WTC11 (cell line): Measurements from ENCODE around the gene ACADVL. TPM values are rescaled to one million over a fixed set of nuclear protein-coding genes. Genes with fewer than 3 reads are reported as not detected.

Experiments used
- ATAC-seq: fragments of 200-7000 bp; cut with Tn5 transposase; 2 replicates; pipeline ENCODE4 v1.10.0; 2021; ENCODE audit warnings: mild to moderate bottlenecking, moderate library complexity
- Bru-seq: library from RNA; stranded (reverse); fragments of 400-500 nt; gene quantifications from one replicate; lab custom pipeline; 2021; lab: Mats Ljungman, UMichigan
- CTCF ChIA-PET: fragments of 300-600 bp; sonication (Branson Sonifier 250); formaldehyde crosslinking; loops from one replicate; lab custom pipeline; 2021; ENCODE audit warnings: antibody characterized with exemption; lab: Charles Lee
- POLR2A ChIA-PET: fragments of 350-600 bp; sonication (Branson Sonifier 250); formaldehyde crosslinking; loops from one replicate; lab custom pipeline; 2021; ENCODE audit warnings: antibody characterized with exemption; lab: Charles Lee
- DNase-seq: peaks from one replicate; pipeline ENCODE4 v3.0.0; 2021; ENCODE audit warnings: low spot score
- H3K27ac Mint-ChIP-seq: 2 replicates; pipeline ENCODE4 v1.8.0; 2021; ENCODE audit warnings: mixed read lengths
- H3K27me3 Mint-ChIP-seq: 2 replicates; pipeline ENCODE4 v1.8.0; 2021; ENCODE audit warnings: low read depth, mild to moderate bottlenecking, moderate library complexity, mixed read lengths
- H3K36me3 Mint-ChIP-seq: 2 replicates; pipeline ENCODE4 v1.8.0; 2021; ENCODE audit warnings: mixed read lengths
- H3K4me1 Mint-ChIP-seq: 2 replicates; pipeline ENCODE4 v1.8.0; 2022; ENCODE audit warnings: mixed read lengths
- H3K4me3 Mint-ChIP-seq: 2 replicates; pipeline ENCODE4 v1.8.0; 2021; ENCODE audit warnings: mild to moderate bottlenecking, moderate library complexity, mixed read lengths
- H3K9me3 Mint-ChIP-seq: 2 replicates; pipeline ENCODE4 v1.8.0; 2021; ENCODE audit warnings: mixed read lengths
- CREB1 ChIP-seq: sonication (generic); formaldehyde crosslinking; IDR thresholded peaks from 2 replicates; pipeline ENCODE4 v1.8.0; 2023; ENCODE audit warnings: mild to moderate bottlenecking, missing genetic modification reagents
- CREM ChIP-seq: sonication (generic); formaldehyde crosslinking; IDR thresholded peaks from 2 replicates; pipeline ENCODE4 v1.8.1; 2022; ENCODE audit warnings: mild to moderate bottlenecking, missing genetic modification reagents, moderate library complexity
- E2F4 ChIP-seq: sonication (generic); formaldehyde crosslinking; IDR thresholded peaks from 2 replicates; pipeline ENCODE4 v1.8.1; 2022; ENCODE audit warnings: low read depth, mild to moderate bottlenecking, moderate library complexity, missing genetic modification reagents, borderline replicate concordance
- ERG ChIP-seq: fragments of 250-450 bp; sonication (Bioruptor Pico); IDR thresholded peaks from 2 replicates; pipeline ENCODE4 v1.8.0; 2021; ENCODE audit warnings: mild to moderate bottlenecking
- ESRRA ChIP-seq: sonication (generic); formaldehyde crosslinking; IDR thresholded peaks from 2 replicates; pipeline ENCODE4 v1.8.1; 2022; ENCODE audit warnings: mild to moderate bottlenecking, missing genetic modification reagents, borderline replicate concordance
- JUN ChIP-seq: sonication (generic); formaldehyde crosslinking; IDR thresholded peaks from 2 replicates; pipeline ENCODE4 v1.8.0; 2023; ENCODE audit warnings: mild to moderate bottlenecking, missing genetic modification reagents
- MXD4 ChIP-seq: fragments of 250-450 bp; sonication (Bioruptor Pico); IDR thresholded peaks from 2 replicates; pipeline ENCODE4 v1.8.0; 2021; ENCODE audit warnings: mild to moderate bottlenecking, moderate library complexity, borderline replicate concordance
- RELA ChIP-seq: sonication (generic); formaldehyde crosslinking; IDR thresholded peaks from 2 replicates; pipeline ENCODE4 v1.8.1; 2022; ENCODE audit warnings: missing genetic modification reagents, mild to moderate bottlenecking, borderline replicate concordance
- RORB ChIP-seq: fragments of 250-450 bp; sonication (Bioruptor Pico); IDR thresholded peaks from 2 replicates; pipeline ENCODE4 v1.9.0; 2021; ENCODE audit warnings: mild to moderate bottlenecking
- SP1 ChIP-seq: sonication (generic); formaldehyde crosslinking; conservative IDR thresholded peaks from 2 replicates; pipeline ENCODE4 v1.8.1; 2022; ENCODE audit warnings: missing genetic modification reagents
- TEAD1 ChIP-seq: sonication (generic); formaldehyde crosslinking; IDR thresholded peaks from 2 replicates; pipeline ENCODE4 v1.8.0; 2022; ENCODE audit warnings: mild to moderate bottlenecking, missing genetic modification reagents
- TEAD4 ChIP-seq: sonication (generic); formaldehyde crosslinking; IDR thresholded peaks from 2 replicates; pipeline ENCODE4 v1.8.0; 2022; ENCODE audit warnings: mild to moderate bottlenecking, missing genetic modification reagents
- USF1 ChIP-seq: sonication (generic); formaldehyde crosslinking; IDR thresholded peaks from 2 replicates; pipeline ENCODE4 v1.8.0; 2022; ENCODE audit warnings: mild to moderate bottlenecking, missing genetic modification reagents
- USF2 ChIP-seq: sonication (generic); formaldehyde crosslinking; IDR thresholded peaks from 2 replicates; pipeline ENCODE4 v1.8.1; 2023; ENCODE audit warnings: mild to moderate bottlenecking, missing genetic modification reagents, moderate library complexity
- ZNF121 ChIP-seq: sonication (generic); formaldehyde crosslinking; IDR thresholded peaks from 2 replicates; pipeline ENCODE4 v1.8.0; 2023; ENCODE audit warnings: missing genetic modification reagents
- ZNF138 ChIP-seq: sonication (generic); formaldehyde crosslinking; conservative IDR thresholded peaks from 2 replicates; pipeline ENCODE4 v1.8.1; 2022; ENCODE audit warnings: mild to moderate bottlenecking, moderate library complexity, missing genetic modification reagents
- ZNF219 ChIP-seq: sonication (generic); formaldehyde crosslinking; IDR thresholded peaks from 2 replicates; pipeline ENCODE4 v1.8.0; 2023; ENCODE audit warnings: missing genetic modification reagents, mild to moderate bottlenecking, borderline replicate concordance
- ZNF232 ChIP-seq: sonication (generic); formaldehyde crosslinking; IDR thresholded peaks from 2 replicates; pipeline ENCODE4 v1.8.0; 2022; ENCODE audit warnings: mild to moderate bottlenecking, missing genetic modification reagents
- ZNF317 ChIP-seq: sonication (generic); formaldehyde crosslinking; IDR thresholded peaks from 2 replicates; pipeline ENCODE4 v1.8.1; 2023; ENCODE audit warnings: low read depth, mild to moderate bottlenecking, moderate library complexity, missing genetic modification reagents, borderline replicate concordance
- ZNF416 ChIP-seq: fragments of 250-450 bp; sonication (Bioruptor Pico); IDR thresholded peaks from 2 replicates; pipeline ENCODE4 v1.9.0; 2021; ENCODE audit warnings: mild to moderate bottlenecking, inconsistent platforms
- ZNF532 ChIP-seq: fragments of 250-450 bp; sonication (Bioruptor Pico); IDR thresholded peaks from 2 replicates; pipeline ENCODE4 v1.9.0; 2021; ENCODE audit warnings: mild to moderate bottlenecking, borderline replicate concordance
- ZNF671 ChIP-seq: fragments of 250-450 bp; sonication (Bioruptor Pico); IDR thresholded peaks from 2 replicates; pipeline ENCODE4 v1.8.0; 2021; ENCODE audit warnings: mild to moderate bottlenecking
- long read RNA-seq, 3 experiments: library from RNA in 1 of 3; library from capped mRNA in 1 of 3; library from polyadenylated mRNA in 1 of 3; unstranded in 2 of 3; stranded (forward) in 1 of 3; transcript quantifications; one replicate each; pipeline ENCODE4 v2.0.0, GENCODE V29; 2021
- total RNA-seq: library from RNA; stranded (reverse); gene quantifications from 3 replicates; pipeline ENCODE4 v1.2.3, GENCODE V29; 2021
- TF ChIP-seq, protein P1 (sequence below): fragments of 250-450 bp; sonication (Bioruptor Pico); IDR thresholded peaks from 2 replicates; pipeline ENCODE4 v2.1.2; 2022; ENCODE audit warnings: mild to moderate bottlenecking, moderate library complexity
- TF ChIP-seq, protein P2 (sequence below): sonication (generic); formaldehyde crosslinking; IDR thresholded peaks from 2 replicates; pipeline ENCODE4 v1.8.1; 2023; ENCODE audit warnings: mild to moderate bottlenecking, missing genetic modification reagents

ACADVL gene
- 213 to 236 TPM (median 221 TPM) in 3 replicates for total RNA-seq
- percentile 73 among the genes with signal in this experiment for Bru-seq, nascent RNA
- long read RNA-seq, experiment 1, transcript ACADVL-203 (20 exons, 2,323 nt): major isoform, 196 of 489 reads
- long read RNA-seq, experiment 1, transcript ACADVL-201 (19 exons, 2,352 nt): minor isoform, 15 of 489 reads
- long read RNA-seq, experiment 1, transcript ACADVL-202 (19 exons, 2,191 nt): minor isoform, 6 of 489 reads
- long read RNA-seq, experiment 1, partial matches to known transcripts: 41 of 489 reads
- long read RNA-seq, experiment 1, other reads (novel, unspliced or antisense): 227 of 489 reads
- long read RNA-seq, experiment 2, transcript ACADVL-203 (20 exons, 2,323 nt): major isoform, 21 of 90 reads
- long read RNA-seq, experiment 2, partial matches to known transcripts: 25 of 90 reads
- long read RNA-seq, experiment 2, other reads (novel, unspliced or antisense): 35 of 90 reads
- long read RNA-seq, experiment 3, partial matches to known transcripts: 5 of 7 reads
- long read RNA-seq, experiment 3, other reads (novel, unspliced or antisense): 0 of 7 reads

DNA sequence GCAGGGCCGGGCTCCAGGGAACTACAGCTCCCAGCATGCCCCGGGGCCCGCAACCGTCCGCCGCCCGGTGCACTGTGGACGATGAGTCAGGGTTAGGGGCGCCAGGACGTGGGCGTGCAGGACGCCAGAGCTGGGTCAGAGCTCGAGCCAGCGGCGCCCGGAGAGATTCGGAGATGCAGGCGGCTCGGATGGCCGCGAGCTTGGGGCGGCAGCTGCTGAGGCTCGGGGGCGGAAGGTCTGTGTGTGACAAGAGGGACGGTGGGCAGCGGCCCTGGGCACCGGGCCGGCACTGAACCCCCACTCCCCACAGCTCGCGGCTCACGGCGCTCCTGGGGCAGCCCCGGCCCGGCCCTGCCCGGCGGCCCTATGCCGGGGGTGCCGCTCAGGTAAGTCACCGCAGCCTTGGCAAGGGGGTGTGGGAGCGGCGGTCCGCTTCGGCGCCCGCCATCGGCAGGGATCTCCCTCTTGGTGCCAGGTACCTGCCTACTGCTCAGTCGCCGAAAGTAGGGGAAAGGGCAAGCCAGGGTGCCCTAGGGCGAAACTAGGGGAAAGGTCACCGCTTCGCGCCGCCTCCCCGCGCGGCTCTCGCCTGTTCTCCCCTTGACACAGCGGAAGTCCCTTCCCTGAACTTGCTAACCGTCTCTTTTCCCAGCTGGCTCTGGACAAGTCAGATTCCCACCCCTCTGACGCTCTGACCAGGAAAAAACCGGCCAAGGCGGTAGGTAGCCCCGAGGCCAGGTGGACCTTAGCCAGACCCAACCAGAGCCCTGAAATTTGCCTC, at the start of gene ACADVL, which contains the start of gene DLG4:
ACADVL (plus strand) TSS at position 127 of the 781 bp plus-strand sequence; CDS start at position 174, 47 bp downstream.
DLG4 (minus strand) TSS at position 25 of the 781 bp plus-strand sequence.
- peaks cover 11% of the 10 kb centered on the region for H3K36me3 Mint-ChIP-seq
- peaks cover 4% of the 10 kb centered on the region; the same call in 1 of the 2 replicates for H3K27me3 Mint-ChIP-seq
- CTCF ChIA-PET: interaction anchor here (0.6 to 4.8 kb wide), 21 partner anchors 10 to 341 kb away, joined by 3 to 36 read pairs (median 4); partner anchors contain the start of genes ACAP1, DVL2, GABARAP and PHF23
- peak; percentile 58 for ATAC-seq
- POLR2A ChIA-PET: interaction anchor here (0.6 to 2.1 kb wide), 16 partner anchors 8 to 184 kb away, joined by 3 to 9 read pairs (median 4); partner anchors contain the start of genes CTDNEP1, DVL2, GABARAP and PHF23
- DNase-seq: peak; percentile 90
- peak within 1 kb of the TSS; percentile 89 for H3K4me3 Mint-ChIP-seq
- peaks cover 48% of the 10 kb centered on the region for H3K4me1 Mint-ChIP-seq
- peak within 1 kb of the TSS; percentile 93 for H3K27ac Mint-ChIP-seq
- no peaks in the 10 kb centered on the region for H3K9me3 Mint-ChIP-seq
- TF ChIP-seq, protein P1, sequence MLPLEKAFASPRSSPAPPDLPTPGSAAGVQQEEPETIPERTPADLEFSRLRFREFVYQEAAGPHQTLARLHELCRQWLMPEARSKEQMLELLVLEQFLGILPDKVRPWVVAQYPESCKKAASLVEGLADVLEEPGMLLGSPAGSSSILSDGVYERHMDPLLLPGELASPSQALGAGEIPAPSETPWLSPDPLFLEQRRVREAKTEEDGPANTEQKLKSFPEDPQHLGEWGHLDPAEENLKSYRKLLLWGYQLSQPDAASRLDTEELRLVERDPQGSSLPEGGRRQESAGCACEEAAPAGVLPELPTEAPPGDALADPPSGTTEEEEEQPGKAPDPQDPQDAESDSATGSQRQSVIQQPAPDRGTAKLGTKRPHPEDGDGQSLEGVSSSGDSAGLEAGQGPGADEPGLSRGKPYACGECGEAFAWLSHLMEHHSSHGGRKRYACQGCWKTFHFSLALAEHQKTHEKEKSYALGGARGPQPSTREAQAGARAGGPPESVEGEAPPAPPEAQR (CRISPR knock-in tag): no peak
- TF ChIP-seq RELA (no peak), JUN (CRISPR knock-in tag) (no peak; the same call in 1 of the 2 replicates), USF1 (CRISPR knock-in tag) (no peak; the same call in 1 of the 2 replicates), CREM (peak; percentile 57; the same call in 1 of the 2 replicates), TEAD4 (CRISPR knock-in tag) (no peak), E2F4 (CRISPR knock-in tag) (no peak), ZNF532 (no peak), CREB1 (CRISPR knock-in tag) (no peak), SP1 (CRISPR knock-in tag) (no peak), ZNF138 (CRISPR knock-in tag) (no peak), ERG (no peak; the same call in 1 of the 2 replicates), ZNF416 (CRISPR knock-in tag) (peak; percentile 89), ZNF121 (CRISPR knock-in tag) (no peak), RORB (CRISPR knock-in tag) (no peak), ZNF317 (CRISPR knock-in tag) (no peak), USF2 (CRISPR knock-in tag) (peak; percentile 38), ZNF671 (no peak; the same call in 1 of the 2 replicates), MXD4 (no peak), ZNF219 (CRISPR knock-in tag) (no peak), ZNF232 (CRISPR knock-in tag) (no peak), ESRRA (CRISPR knock-in tag) (no peak), TEAD1 (CRISPR knock-in tag) (no peak; the same call in 1 of the 2 replicates)
- TF ChIP-seq, protein P2, sequence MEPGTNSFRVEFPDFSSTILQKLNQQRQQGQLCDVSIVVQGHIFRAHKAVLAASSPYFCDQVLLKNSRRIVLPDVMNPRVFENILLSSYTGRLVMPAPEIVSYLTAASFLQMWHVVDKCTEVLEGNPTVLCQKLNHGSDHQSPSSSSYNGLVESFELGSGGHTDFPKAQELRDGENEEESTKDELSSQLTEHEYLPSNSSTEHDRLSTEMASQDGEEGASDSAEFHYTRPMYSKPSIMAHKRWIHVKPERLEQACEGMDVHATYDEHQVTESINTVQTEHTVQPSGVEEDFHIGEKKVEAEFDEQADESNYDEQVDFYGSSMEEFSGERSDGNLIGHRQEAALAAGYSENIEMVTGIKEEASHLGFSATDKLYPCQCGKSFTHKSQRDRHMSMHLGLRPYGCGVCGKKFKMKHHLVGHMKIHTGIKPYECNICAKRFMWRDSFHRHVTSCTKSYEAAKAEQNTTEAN: no peak
